Mesenteric fat pad (tissue), 1 donor: ENCODE data around the gene PER3. TPM values are rescaled to one million over a fixed set of nuclear protein-coding genes. Genes with fewer than 3 reads are reported as not detected.
"Not testable (repeated sequence)": the region's sequence is repeated elsewhere in the genome, so short reads cannot be mapped to it uniquely, and the experiment has no call there.

Experiments
- DNase-seq: peaks from one replicate; pipeline ENCODE4 v3.0.0-alpha.2; 2020; ENCODE audit warnings: low spot score
- total RNA-seq: library from RNA; stranded (reverse); fragmentation: NEBNext Ultra II Directional; extraction: Animal tissue kit (Norgen Biotek cat#: 25700); gene quantifications from one replicate; pipeline ENCODE4 v1.2.1, GENCODE V29; 2021
- donor health status: DM: yes; HTN: yes; CAD: no.

Gene PER3
- total RNA-seq, 1 donor from 2014 or later = 7.4 TPM

DNA sequence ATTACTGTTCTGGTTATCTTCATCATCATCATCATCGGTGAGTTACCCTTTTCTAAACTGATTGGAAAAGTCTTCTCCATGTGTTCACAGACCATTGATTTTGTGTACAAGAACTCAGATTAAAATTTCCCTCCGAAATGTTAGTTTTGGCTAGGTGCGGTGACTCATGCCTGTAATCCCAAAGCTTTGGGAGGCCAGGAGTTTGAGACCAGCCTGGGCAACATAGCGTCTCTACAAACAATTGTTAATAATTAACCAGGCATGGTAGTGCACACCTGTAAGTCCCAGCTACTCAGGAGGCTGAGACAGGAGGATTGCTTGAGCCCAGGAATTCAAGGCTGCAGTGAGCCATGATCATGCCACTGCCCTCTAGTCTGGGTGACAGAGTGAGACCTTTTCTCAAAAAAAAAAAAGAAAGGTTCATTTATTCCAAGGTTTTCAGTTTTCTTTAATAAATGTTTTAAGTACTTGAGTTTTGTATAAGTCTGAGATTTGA, 5.9 kb upstream of the PER3 start:
- DNase-seq = no peak

DNA sequence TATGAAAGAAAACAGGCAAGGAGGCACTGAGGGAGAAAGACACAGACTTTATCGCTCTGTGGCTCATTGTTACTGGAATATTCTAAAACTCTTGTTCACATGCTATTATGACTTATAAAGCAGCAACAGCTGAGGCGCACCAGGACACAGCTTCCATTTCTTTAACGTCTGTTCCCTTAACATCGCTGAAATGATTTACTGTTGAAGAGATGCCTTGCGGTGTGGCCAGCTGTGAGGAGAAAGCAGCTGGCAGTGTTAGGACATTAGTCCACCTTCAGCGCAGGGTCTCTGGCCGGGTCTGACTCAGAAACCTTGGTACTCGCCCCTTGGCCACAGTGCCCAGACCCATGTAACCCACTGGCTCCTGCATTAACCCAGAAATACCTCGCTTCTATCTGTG, 3.1 kb upstream of the PER3 start:
- no peak for DNase-seq

DNA sequence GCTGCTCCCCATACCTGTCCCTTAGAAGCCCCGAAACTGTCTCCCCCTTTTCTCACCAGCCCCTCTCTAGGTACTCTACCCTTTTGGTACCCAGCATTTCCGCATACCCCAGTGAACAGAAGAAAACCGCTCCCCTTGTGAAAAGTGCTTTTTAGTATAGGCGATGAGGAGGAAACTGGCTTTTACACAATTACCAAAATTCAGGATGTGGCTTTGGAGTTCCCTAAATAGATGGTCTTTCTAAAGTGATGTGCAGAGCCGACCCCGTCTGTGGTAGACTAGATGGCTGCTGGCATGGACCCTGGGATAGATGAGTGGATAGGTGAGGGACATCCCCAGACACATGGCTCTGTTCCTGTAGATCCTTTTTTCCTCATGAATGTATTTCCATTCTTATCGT, 2.6 kb upstream of the PER3 start:
- no peak for DNase-seq

DNA sequence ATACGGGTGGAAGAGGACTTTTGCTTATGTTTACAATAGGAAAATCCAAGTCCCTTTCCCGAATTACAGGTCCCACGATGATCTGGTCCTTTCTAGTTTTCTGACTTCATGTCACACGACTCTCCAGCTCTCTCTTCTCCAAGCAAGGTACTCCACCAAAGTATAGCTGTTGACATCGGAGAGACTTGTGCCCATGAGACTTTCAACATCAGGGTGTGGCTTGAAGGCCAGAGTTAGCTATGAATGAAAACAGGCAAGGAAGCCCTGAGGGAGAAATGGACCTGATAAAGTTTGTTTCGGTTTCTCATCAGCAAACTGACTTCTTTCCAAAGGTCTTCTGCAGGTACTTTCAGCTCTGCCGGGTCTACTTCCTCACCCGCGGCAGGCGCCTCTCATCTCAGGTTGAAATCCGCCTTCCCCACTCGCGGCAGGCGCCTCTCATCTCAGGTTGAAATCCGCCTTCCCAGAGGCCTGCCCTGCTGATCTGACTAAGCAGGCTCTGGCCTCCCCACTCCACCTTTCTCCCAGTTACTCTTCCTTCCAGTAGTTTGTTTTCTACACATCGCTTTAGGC, 2.1 kb upstream of the PER3 start:
- no peak for DNase-seq

DNA sequence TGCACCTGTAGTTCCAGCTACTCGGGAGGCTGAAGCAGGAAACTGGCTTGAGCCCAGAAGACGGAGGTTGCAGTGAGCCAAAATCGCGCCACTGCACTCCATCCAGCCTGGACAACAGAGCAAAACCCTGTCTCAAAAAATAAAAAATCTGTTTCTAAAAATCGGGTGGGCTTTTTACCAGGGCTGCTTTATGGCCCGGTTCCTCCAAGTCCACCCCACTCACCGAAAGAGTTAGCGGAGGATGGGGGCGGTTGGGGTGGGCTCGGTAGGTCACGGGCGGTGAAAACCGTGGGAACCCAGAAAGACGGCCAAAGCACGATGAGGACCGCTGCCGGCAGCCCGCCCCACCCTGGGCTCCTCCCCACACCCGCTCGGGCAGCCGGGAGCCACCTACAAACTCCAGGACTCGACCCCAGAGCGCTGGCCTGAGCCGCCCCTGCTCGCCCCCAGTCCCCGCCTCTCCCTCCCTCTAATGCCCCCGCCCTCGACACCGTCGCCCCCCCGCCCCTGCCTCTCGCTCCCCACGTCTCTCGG, 846 bp upstream of the PER3 start:
- peak; percentile 91 for DNase-seq

DNA sequence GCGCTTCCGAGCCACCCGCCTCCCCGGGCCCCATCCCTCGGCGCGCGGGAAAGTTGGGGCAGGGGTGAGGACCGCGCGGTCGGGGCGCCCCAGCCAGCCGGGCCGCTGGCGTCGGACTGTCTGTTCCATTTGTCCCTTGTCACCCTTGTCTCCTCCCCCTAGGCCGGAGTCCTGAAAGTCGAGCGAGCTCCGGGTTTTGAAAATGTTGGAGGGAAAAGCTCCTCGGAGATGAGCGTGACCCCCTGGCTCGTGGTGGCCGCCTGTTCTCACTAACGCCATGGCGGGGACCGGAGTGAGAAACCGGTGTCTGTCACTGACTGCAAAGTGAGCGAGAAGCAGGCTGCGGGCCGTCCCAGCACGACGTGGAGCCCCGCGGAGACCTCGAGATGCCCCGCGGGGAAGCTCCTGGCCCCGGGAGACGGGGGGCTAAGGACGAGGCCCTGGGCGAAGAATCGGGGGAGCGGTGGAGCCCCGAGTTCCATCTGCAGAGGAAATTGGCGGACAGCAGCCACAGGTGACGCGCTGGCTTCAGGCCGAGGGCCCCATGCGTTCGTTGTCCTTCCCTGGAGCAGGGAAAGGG, 491 bp downstream of the PER3 start:
- no peak for DNase-seq

DNA sequence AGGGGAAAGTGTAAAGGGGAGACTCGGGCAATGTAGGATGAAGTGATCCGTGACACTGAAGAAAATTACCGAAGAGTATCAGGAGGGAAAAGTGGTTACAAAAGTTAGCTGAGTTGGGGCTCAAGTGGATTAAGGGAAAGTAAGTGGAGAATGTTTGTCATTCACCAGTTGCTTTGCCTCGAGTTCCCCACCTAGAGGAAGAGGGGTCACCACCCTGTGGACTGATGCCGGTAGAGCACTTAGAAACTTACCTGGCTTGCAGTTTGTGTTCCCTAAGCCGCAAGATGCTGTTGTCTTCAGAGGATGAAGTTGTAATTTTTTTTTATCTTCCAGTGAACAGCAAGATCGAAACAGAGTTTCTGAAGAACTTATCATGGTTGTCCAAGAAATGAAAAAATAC, 1.0 kb downstream of the PER3 start:
- DNase-seq = no peak

DNA sequence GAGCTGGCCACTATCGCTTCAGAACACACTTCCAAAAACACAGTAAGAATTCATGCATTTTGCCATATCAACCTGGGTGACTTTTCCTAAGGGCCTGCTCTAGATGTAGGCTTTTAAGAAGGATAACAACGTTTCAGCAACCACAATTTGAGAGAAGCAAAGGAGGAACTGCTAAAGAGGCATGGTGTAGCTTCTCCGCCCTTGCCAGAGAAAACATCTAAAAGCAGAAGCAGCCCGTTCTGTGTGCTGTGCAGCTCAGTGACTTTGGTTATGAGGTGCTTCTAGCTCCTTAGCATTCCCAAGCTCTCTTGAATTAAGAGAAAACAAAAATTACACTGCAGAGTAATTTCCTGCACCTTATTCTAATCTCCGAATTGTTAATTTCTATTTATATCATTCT, 2.7 kb downstream of the PER3 start:
- DNase-seq = no peak

DNA sequence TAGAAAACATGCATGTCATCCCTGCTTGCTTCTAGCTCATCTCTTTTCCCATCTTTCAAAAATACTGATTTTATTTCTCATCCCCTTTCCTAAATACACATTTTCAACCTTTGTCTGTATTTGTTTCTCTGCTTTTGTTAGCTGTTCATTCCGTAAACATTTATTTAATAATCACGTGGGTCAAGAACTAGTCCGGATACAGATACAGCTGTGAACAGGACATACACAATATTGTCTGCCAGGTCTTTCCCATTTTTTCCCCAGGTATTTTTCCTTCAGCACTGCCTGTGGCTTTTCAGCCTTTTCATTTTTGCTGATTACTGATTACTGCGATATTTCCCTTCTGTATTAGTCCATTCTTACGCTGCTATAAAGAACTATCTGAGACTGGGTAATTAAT, 5.7 kb downstream of the PER3 start:
- DNase-seq = no peak

DNA sequence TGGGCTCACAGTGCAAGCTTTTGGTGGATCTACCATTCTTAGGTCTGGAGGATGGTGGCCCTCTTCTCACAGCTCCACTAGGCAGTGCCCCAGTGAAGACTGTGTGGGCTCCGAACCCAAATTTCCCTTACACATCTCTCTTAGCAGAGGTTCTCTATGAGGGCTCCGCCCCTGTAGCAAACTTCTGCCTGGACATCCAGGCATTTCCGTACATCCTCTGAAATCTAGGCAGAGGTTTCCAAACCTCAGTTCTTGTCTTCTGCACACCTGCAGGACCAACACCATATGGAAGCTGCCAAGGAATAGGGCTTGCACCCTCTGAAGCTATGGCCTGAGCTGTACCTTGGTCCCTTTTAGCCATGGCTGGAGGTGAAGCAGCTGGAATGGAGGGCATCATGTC, 6.9 kb downstream of the PER3 start:
- DNase-seq = not testable (repeated sequence)

DNA sequence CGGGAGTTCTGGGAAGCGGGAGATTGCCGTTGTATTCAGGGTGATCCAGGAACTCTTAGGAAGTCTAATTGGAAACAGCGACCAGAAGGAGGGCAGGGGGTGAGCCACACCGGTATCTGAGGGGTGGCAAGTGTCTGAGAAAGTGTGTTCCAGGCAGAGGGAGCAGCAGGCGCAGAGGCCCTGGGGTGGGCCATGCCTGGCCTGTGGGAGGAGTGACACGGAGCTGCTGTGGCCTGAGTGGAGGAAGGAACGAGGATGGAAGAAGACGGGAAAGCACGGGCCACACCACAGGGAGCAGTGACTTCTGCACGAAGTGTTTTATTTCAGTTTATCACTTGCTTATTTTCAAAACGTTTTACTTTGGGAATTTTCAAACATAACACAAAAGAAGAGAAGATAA, 11.3 kb downstream of the PER3 start:
- DNase-seq = no peak

DNA sequence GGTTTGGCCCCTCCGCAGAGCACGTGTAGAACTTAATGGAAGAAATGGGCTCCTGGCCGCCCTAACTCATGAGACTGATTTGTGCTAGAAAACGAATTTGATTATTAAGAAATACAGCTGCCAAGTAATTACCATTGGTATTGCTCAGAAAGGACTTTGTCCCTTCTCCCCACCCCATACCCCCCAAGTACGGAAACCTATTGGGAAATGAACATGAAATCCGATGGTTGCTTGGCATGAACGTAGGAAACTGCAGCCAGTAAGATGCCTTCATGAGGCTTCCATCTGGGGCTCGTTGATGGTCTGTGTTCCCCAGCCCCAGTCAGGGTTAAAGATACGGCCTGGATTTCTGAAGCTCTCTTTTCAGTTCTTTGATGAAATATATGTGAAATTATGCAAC, 21.4 kb downstream of the PER3 start:
- no peak for DNase-seq

DNA sequence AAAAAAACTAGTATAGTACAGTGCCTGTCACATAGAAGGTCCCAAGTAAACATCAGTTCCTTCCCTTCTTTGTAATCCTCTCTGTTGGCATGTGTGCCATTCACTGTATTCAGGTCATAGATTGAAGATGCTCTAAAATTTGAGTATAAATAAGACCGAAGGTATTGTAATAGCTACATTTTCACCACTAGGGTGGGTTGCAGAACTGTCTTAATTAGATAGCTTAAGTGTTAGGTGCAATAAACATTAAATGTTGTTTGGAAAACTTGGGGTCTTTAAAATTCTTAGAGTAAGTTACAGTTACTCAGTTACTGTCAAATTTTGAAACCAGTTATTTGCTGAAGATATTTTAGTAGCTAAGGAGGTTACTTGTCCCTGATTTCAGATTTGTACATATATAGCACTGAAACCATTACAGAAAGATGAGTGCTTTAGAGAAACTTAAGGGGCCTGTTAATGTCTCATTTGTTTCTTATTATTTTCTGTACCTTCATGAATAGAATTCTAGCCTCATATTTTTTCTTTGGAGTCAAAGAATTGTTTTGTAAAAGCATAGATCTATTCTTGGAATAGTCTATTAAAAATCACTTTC, 24.3 kb downstream of the PER3 start:
- no peak for DNase-seq

DNA sequence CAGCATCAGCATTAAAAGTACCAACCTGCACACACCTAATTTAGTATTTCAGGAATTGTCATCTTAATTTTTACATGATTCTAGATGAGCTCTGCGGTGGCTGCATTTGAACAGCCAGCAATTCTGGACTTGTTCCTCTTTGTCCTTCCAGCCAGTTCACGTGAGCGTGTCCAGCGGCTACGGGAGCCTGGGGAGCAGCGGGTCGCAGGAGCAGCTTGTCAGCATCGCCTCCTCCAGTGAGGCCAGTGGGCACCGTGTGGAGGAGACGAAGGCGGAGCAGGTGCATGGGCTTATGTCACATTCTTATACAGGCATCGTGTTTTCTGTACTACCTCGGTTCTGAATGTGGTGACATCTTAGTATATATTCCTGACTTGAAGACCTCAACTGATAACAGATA, 25.7 kb downstream of the PER3 start:
- DNase-seq = no peak

DNA sequence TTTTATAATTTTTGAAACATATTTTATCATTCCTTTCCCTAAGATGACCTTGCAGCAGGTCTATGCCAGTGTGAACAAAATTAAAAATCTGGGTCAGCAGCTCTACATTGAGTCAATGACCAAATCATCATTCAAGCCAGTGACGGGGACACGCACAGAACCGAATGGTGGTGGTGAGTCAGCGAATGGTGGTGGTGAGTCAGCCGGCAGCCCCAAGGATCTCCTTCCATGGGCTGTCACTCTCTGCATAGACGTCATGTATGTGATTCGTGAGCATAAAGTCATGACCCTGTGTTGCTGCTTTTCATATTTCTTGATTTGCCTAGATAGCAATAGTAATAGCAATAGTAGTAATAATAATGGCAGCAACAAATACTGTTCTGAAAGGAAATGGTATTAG, 26.3 kb downstream of the PER3 start:
- no peak for DNase-seq

DNA sequence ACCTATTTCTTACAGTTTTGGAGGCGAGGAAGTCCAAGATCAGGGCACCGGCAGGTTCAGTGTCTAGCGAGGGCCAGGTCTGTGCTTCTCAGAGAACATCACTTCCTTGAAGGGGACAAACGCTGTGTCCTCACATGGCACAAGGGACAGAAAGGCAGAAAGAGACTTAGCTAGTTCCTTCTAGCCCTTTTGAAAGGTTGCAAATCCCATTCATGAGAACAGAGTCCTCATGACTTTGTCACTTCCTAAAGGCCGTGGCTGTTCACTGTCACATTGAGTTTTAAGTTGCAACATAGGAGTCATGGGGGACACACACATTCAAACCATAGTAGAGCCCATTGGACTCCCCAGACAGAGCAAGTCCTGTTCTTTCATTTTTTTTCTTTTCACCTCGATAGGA, 27.4 kb downstream of the PER3 start:
- no peak for DNase-seq

DNA sequence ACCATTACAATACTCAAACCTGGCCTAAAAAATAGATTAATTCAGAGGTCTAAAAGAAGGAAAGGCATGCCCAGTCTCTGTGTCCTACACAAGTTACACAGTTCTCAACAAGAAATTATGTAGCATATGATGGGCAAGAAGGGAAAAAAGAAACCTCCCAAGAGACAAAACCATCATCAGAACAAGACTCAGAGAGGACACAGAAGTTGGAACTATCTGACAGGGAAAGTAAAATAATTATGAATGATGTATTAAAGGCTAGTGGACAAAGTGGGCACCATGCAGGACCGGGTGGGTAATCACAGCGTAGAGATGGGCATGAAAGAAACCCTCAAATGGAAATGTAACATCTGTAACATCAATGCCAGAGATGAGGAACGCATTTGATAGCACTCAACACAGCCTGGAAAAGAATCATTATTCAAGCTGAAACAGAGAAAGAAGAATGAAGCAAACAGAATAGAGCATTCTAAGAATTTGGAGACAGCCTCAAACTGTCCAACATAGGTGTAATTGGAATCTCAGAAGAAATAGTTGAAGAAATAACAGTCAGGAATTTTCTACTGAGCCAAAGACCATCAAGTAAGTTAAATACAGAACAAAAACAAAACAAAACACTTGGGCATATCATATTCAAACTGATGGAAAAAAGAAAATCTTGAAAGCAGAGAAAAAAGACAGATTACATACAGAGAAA, 29.7 kb downstream of the PER3 start:
- no peak for DNase-seq

DNA sequence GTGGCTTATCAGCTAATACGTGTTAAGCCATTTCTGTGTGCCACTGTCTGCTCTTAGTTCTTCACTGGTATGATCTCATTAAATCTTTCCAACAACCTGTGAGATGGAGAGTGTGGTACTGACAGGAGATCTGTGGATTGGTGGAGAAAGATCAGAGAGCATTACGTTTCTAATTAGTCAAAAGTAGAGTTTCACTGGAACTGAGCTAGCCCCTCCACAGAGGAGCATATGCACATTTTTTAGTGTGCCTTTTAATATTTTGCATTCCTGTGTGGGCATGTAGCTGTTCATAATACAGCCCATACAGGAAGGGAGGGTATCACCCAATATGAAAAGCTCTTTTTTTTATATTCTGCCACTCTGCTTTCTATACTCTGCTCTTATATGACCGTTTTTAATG, 37.2 kb downstream of the PER3 start:
- no peak for DNase-seq

DNA sequence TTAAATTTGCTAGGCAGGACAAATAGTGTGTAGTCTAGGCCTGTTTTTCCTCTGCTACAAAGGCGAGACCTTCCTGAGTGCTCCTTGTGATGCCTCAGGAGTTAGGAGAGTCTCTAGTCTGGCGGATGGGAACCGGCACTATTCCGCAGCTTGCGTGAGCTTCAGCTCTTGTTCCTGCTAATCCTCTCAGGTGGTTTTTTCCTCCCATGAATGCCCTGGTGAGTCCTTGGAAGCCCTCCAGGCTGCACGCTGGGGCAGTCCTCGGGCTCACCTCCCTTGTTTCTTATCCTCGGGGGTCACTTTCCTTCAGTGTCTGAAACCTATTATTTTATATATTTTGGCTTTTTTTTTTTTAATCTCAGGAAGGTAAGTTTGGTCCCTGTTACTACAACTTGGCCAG, 40.6 kb downstream of the PER3 start:
- DNase-seq = no peak

DNA sequence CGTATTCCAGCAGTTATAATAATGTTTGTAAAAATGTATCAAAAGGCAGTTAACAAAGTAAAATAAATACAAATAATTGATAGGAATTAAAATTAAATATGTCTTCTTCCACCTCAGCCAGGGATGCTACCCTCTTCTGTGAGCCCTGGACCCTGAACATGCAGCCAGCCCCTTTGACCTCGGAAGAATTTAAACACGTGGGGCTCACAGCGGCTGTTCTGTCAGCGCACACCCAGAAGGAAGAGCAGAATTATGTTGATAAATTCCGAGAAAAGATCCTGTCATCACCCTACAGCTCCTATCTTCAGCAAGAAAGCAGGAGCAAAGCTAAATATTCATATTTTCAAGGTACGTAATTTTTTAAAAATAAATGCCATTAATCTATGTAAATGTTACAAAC, 42.3 kb downstream of the PER3 start:
- DNase-seq = no peak

DNA sequence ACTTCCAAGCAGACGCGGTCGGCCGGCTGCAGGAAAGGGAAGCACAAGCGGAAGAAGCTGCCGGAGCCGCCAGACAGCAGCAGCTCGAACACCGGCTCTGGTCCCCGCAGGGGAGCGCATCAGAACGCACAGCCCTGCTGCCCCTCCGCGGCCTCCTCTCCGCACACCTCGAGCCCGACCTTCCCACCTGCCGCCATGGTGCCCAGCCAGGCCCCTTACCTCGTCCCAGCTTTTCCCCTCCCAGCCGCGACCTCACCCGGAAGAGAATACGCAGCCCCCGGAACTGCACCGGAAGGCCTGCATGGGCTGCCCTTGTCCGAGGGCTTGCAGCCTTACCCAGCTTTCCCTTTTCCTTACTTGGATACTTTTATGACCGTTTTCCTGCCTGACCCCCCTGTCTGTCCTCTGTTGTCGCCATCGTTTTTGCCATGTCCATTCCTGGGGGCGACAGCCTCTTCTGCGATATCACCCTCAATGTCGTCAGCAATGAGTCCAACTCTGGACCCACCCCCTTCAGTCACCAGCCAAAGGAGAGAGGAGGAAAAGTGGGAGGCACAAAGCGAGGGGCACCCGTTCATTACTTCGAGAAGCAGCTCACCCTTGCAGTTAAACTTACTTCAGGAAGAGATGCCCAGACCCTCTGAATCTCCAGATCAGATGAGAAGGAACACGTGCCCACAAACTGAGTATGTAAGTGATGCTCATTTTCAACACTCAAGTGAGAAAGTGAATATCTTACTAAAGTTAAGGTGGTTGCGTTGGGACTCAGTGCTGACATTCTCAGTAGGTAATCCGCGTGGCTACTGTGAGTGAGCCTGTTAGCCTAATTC, 43.2 kb downstream of the PER3 start:
- DNase-seq = no peak
